Liver (tissue), 9 donors: ENCODE data around the gene CENPA. TPM values are rescaled to one million over a fixed set of nuclear protein-coding genes. Genes with fewer than 3 reads are reported as not detected.

Experiments
- DNase-seq: peaks from one replicate; pipeline ENCODE4 v3.0.0-alpha.2; 2017; ENCODE audit warnings: low spot score
- H3K27ac ChIP-seq, 2 donors: one replicate each; pipeline ENCODE4 v1.7.0; 2013; ENCODE audit warnings: inconsistent platforms in 2 of 2, low read length in 2 of 2, control low read depth in 1 of 2, low read depth in 1 of 2, mild to moderate bottlenecking in 1 of 2
- H3K27me3 ChIP-seq, 4 donors: one replicate each; pipeline versions ENCODE4 v1.6.1 to v1.7.0; 2013; ENCODE audit warnings: low read length in 3 of 4, inconsistent platforms in 1 of 4, mild to moderate bottlenecking in 1 of 4, moderate library complexity in 1 of 4; ENCODE audit not compliant: control insufficient read depth in 4 of 4, insufficient read depth in 4 of 4
- H3K36me3 ChIP-seq, 4 donors: one replicate each; pipeline versions ENCODE4 v1.6.1 to v1.7.0; 2013; ENCODE audit warnings: low read length in 3 of 4, mild to moderate bottlenecking in 3 of 4, low read depth in 1 of 4, moderate library complexity in 1 of 4; ENCODE audit not compliant: control insufficient read depth in 4 of 4, insufficient read depth in 3 of 4
- H3K4me1 ChIP-seq, 4 donors: one replicate each; pipeline versions ENCODE4 v1.6.1 to v1.7.0; 2013; ENCODE audit warnings: low read length in 3 of 4, mild to moderate bottlenecking in 3 of 4, moderate library complexity in 1 of 4; ENCODE audit not compliant: control insufficient read depth in 4 of 4, insufficient read depth in 4 of 4
- H3K4me3 ChIP-seq, 3 donors: one replicate each; pipeline versions ENCODE4 v1.6.1 to v1.7.0; 2013; ENCODE audit warnings: low read length in 3 of 3, control low read depth in 1 of 3, low read depth in 1 of 3, mild to moderate bottlenecking in 1 of 3
- H3K9ac ChIP-seq, 2 donors: one replicate each; pipeline ENCODE4 v1.7.0; 2013; ENCODE audit warnings: low read length in 2 of 2, mild to moderate bottlenecking in 2 of 2, moderate library complexity in 2 of 2, control low read depth in 1 of 2, low read depth in 1 of 2
- H3K9me3 ChIP-seq, 4 donors: one replicate each; pipeline versions ENCODE4 v1.6.1 to v1.7.0; 2013; ENCODE audit warnings: low read length in 3 of 4; ENCODE audit not compliant: control insufficient read depth in 4 of 4
- ATF3 ChIP-seq: IDR thresholded peaks from 2 replicates; pipeline ENCODE4 v1.6.1; 2016; ENCODE audit warnings: antibody characterized with exemption
- CTCF ChIP-seq: fragments of 150-350 bp; IDR thresholded peaks from 2 replicates; pipeline ENCODE4 v1.5.1; 2017; ENCODE audit warnings: improper control_type of control experiment, low read depth, low read length; ENCODE audit not compliant: missing input control
- HNF4A ChIP-seq, 2 donors: conservative IDR thresholded peaks; 2 replicates each; pipeline ENCODE4 v1.6.1; 2016; ENCODE audit warnings: antibody characterized with exemption in 2 of 2, mild to moderate bottlenecking in 2 of 2
- HNF4G ChIP-seq: IDR thresholded peaks from 2 replicates; pipeline ENCODE4 v1.6.1; 2016; ENCODE audit warnings: antibody characterized with exemption
- REST ChIP-seq: IDR thresholded peaks from 2 replicates; pipeline ENCODE4 v1.6.1; 2016; ENCODE audit warnings: antibody characterized with exemption, mild to moderate bottlenecking
- RXRA ChIP-seq, 2 donors: IDR thresholded peaks; 2 replicates each; pipeline ENCODE4 v1.6.1; 2017 to 2018; ENCODE audit warnings: antibody characterized with exemption in 2 of 2, mild to moderate bottlenecking in 1 of 2
- YY1 ChIP-seq: IDR thresholded peaks from 2 replicates; pipeline ENCODE4 v1.6.1; 2016; ENCODE audit warnings: antibody characterized with exemption, mild to moderate bottlenecking
- WGBS: extraction: QIAGEN DNeasy Blood & Tissue Kit; methylation state at CpG from one replicate; pipeline ENCODE4 v1.1.7; 2013; 5-methylcytosine and 5-hydroxymethylcytosine counted together
- polyA plus RNA-seq, 2 donors: library from polyadenylated mRNA; stranded (reverse) in 1 of 2; unstranded in 1 of 2; fragments of 200-250 nt in 1 of 2; fragments of >200 nt in 1 of 2; fragmentation: Nextera tagmentation in 1 of 2; extraction: Ambion mirVana in 1 of 2; gene quantifications; one replicate each; pipeline versions ENCODE4 v1.2.1 to v1.2.3, GENCODE V29; 2013 to 2015
- total RNA-seq, 2 donors: library from RNA; depleted of rRNA; stranded (reverse); fragments of >200 nt; gene quantifications; one replicate each; pipeline ENCODE4 v1.2.3, GENCODE V29; 2014
- donor health status: healthy.
- donor health status: healthy.
- donor health status: healthy.
- donor health status: healthy.
- donor health status: healthy.

The CENPA gene
- total and polyA plus RNA-seq, 4 donors = 0.17 to 14.4 (median 1.2) TPM; not detected in 1

- TF ChIP-seq REST (no peak), CTCF (no peak)
Measured at GRCh38 chr2:26778098-26778497, 7.8 kb upstream of the CENPA start (continued).

GRCh38 chr2:26778507-26778906 is 7.3 kb upstream of the CENPA start:
- Histone ChIP-seq H3K36me3 (peaks cover 10 to 47% (median 31%) of the 10 kb centered on the region in 4 donors), H3K4me1 (no peaks in the 10 kb centered on the region), H3K9me3 (no peaks in the 10 kb centered on the region), H3K9ac (no peak overlapping the region), H3K27me3 (no peaks in the 10 kb centered on the region), H3K4me3 (no peak overlapping the region), H3K27ac (no peak overlapping the region)
- 86% methylated on average over 3 of the region's 3 CpGs for WGBS
- TF ChIP-seq CTCF = no peak
- TF ChIP-seq REST = no peak
- TF ChIP-seq RXRA (IDR thresholded peaks at IDR 0.05) = no peak
- no peak for TF ChIP-seq YY1
- TF ChIP-seq HNF4A (conservative IDR thresholded peaks at IDR 0.05) = no peak
- no peak for DNase-seq

GRCh38 chr2:26780203-26780760 is 5.6 kb upstream of the CENPA start:
- no peaks in the 10 kb centered on the region for H3K27me3 ChIP-seq
- no peak for TF ChIP-seq HNF4G
- TF ChIP-seq ATF3 = no peak
- DNase-seq = no peak
- H3K27ac ChIP-seq = no peak overlapping the region
- no peaks in the 10 kb centered on the region for H3K9me3 ChIP-seq
- no peak overlapping the region for H3K4me3 ChIP-seq
- H3K36me3 ChIP-seq = peaks cover 10 to 43% (median 27%) of the 10 kb centered on the region in 4 donors
- 94% methylated on average over 4 of the region's 4 CpGs for WGBS
- no peak overlapping the region for H3K9ac ChIP-seq
- H3K4me1 ChIP-seq = peaks cover 0 to under 1% (median 0%) of the 10 kb centered on the region in 4 donors
